GM19099 (cell line): ENCODE measurements around the gene CCDC187.

Source experiments
- POLR2A ChIP-seq: IDR thresholded peaks from 3 replicates; pipeline ENCODE4 v1.6.1; 2011; ENCODE audit warnings: low read depth; ENCODE audit not compliant: insufficient read length; ENCODE audit errors: extremely low read depth

The CCDC187 gene

GRCh38 chr9:136303825-136304416 lies at the start of gene CCDC187:
Gene CCDC187 (minus strand): TSS chr9:136304094. CDS start chr9:136303830, 264 bp downstream.
- TF ChIP-seq POLR2A, result no peak

GRCh38 chr9:136353088-136353487 lies 49.2 kb upstream of the CCDC187 start:
- no peak for TF ChIP-seq POLR2A

GRCh38 chr9:136352682-136353081 lies 48.8 kb upstream of the CCDC187 start:
- no peak for TF ChIP-seq POLR2A

GRCh38 chr9:136351252-136351800 lies 47.4 kb upstream of the CCDC187 start:
- no peak for TF ChIP-seq POLR2A

- no peak for TF ChIP-seq POLR2A
Observed at GRCh38 chr9:136349546-136349945, 45.7 kb upstream of the CCDC187 start.

- TF ChIP-seq POLR2A, result no peak
Observed at GRCh38 chr9:136348691-136349090, 44.8 kb upstream of the CCDC187 start.

GRCh38 chr9:136347472-136348256 lies 43.8 kb upstream of the CCDC187 start:
- no peak for TF ChIP-seq POLR2A

GRCh38 chr9:136346927-136347465 lies 43.1 kb upstream of the CCDC187 start:
- no peak for TF ChIP-seq POLR2A

GRCh38 chr9:136346157-136346481 lies 42.2 kb upstream of the CCDC187 start:
- TF ChIP-seq POLR2A, result no peak

GRCh38 chr9:136345281-136346156 lies 41.6 kb upstream of the CCDC187 start:
- no peak for TF ChIP-seq POLR2A

- TF ChIP-seq POLR2A, result no peak
Observed at GRCh38 chr9:136344544-136345280, 40.8 kb upstream of the CCDC187 start.

- TF ChIP-seq POLR2A, result no peak
Observed at GRCh38 chr9:136343884-136344269, 40.0 kb upstream of the CCDC187 start.

- TF ChIP-seq POLR2A, result no peak
Observed at GRCh38 chr9:136343121-136343883, 39.4 kb upstream of the CCDC187 start.
